GM21717 (cell line): ENCODE results near the gene GPR162.
A peak's percentile ranks its signal among the peaks of the same experiment; 100 is the strongest.

ENCODE experiments used
- ATAC-seq: cut with Tn5 transposase; IDR thresholded peaks from one replicate; pipeline ENCODE4 v1.9.1; 2021; ENCODE audit warnings: mild to moderate bottlenecking, moderate library complexity; ENCODE audit not compliant: unreplicated experiment

The GPR162 gene

DNA sequence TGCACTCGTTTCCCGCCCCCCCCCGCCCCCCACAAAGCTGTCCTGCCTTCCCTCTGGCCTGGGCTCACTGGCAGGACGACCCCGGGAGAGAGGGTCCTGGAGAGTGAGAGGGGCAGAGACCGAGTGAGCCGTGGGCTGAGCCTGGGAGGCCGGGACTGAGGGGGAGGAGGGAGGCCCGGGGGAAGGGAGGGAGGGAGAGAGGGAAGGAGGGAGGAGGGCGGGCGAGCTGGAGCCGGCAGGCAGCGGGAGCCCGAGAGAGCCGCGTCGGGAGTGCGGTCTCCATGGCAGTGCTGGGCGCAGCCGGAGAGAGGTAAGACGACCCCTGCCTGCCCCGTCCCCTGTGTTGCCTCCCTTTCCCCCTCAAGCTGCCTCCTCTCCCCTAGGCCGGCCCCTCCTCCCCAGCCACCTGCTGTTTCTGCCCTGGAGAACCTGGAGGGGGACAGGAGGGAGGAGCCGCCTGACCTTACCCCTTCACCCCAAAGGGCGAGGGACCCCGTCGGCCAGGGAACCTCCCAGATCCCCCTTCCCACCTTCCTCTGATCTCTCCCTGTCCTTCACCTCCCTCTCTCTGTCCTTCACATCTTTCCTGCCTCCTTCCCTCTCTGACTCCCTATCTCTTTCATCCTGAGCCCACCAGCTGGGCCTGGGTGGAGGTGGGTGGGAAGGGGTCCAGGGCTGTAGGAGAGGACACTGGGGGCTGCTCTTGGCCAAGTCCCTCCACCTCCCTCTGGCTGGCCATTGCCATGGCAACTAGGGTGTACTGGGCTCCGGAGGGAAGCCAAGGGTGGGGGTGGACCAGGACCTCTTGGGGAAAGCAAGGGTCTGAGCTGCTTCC is at the start of gene GPR162:
TSS of gene GPR162 (plus strand) at position 231 of the 835 bp plus-strand sequence. CDS start 2,078 bp downstream, outside the sequence.
- no peak for ATAC-seq

GRCh38 chr12:6772331-6772695 is 49.3 kb upstream of the GPR162 start, which contains the start of gene LAG3:
TSS of gene LAG3 (plus strand) at chr12:6772520. CDS start at chr12:6772853, 333 bp downstream.
- ATAC-seq = no peak

- ATAC-seq = no peak
Measured at GRCh38 chr12:6772726-6773589, 48.7 kb upstream of the GPR162 start.

DNA sequence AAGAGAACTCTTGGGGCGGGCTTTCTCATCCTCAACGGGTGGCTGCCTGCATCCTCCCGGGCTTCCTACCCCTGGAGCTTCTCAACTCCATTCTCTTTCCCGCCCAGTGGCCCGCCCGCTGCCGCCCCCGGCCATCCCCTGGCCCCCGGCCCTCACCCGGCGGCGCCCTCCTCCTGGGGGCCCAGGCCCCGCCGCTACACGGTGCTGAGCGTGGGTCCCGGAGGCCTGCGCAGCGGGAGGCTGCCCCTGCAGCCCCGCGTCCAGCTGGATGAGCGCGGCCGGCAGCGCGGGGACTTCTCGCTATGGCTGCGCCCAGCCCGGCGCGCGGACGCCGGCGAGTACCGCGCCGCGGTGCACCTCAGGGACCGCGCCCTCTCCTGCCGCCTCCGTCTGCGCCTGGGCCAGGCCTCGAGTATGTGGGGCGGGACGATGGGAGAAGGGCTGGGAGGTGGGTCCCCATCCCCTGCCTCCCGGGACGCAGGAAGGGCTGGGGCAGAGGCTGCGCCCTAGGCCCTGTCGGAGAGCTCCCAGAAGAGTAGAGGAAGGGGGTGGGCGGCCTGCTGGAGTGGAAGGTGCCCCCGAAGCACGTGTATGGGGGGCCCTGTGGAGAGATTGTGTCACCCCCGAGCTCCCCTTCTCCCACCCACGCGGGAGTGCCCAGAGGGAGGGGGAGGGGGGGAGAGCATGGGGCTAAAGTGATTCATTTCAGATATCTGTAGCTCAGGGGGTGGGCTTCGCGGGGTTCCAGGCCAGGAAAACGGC is 47.9 kb upstream of the GPR162 start:
- no peak for ATAC-seq

DNA sequence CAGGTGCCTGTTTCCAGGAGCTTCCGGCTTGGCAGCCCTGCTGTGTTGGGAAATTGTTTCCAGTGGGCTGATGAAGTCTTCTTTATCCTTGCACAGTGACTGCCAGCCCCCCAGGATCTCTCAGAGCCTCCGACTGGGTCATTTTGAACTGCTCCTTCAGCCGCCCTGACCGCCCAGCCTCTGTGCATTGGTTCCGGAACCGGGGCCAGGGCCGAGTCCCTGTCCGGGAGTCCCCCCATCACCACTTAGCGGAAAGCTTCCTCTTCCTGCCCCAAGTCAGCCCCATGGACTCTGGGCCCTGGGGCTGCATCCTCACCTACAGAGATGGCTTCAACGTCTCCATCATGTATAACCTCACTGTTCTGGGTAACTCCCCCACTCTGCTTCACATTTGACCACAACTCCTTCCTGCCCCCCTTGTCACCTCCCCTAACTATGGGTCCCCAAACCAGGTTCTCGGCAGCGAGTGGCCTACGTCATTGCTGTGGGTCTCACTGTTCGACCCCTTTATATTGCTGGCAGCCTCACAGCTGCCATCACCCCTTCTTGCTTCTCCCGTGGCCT is 47.0 kb upstream of the GPR162 start:
- ATAC-seq = no peak

GRCh38 chr12:6775185-6776174 is 46.1 kb upstream of the GPR162 start:
- ATAC-seq = no peak

- ATAC-seq = no peak
Measured at GRCh38 chr12:6777386-6777785, 44.2 kb upstream of the GPR162 start.

GRCh38 chr12:6778217-6778573 is 43.4 kb upstream of the GPR162 start:
- no peak for ATAC-seq

GRCh38 chr12:6778574-6779550 is 42.8 kb upstream of the GPR162 start:
- ATAC-seq = peak; percentile 62

DNA sequence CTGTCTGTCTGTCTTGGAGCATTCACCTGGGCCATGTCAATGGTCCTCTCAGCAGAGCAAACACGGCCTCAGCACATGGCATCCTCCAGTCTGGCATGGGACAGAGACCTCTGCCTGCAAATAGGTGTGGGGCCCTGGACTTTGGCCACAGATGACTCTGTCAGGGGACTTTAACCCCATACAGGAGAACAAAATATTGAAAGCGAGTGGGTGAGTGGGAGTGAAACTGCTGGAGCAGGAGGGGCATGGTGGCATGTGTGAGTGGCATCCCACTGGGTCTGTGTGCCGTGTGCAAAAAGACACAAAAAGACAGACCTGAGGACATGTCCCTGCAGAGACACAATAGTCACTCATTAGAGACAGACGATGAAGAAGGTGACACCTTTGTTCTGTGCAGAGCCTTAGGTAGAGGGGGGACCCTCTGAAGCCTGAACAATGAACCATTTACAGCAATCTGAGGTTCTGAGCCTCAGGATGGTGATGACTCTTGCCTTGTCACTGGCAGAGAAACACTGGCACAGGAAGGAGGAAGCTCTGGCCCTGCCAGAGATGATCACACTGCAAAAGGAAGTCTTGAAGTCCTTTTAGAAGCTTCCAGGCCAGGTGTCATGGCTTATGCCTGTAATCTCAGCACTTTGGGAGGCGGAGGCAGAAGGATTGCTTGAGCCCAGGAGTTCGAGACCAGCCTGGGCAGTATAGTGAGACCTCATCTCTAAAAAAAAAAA is 41.8 kb upstream of the GPR162 start:
- no peak for ATAC-seq

DNA sequence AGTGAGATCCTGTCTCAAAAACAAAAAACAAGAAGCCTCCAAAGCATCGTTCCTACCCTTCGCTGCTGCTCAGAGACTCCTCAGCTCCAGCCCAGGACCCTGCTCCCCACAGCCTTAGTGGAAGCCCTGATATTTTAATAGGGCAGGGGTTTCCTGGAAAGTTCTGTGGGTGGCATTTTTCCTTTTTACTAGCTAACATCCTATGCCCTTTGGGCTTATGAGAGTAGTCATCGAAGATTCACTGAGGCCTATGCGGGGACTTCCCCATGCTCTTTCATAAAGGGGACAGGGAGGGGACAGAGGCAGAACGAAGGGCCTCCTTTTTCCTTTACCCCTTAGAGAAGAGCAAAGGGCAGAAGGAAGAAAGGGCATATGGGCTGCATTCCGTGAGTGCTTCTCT is 41.0 kb upstream of the GPR162 start:
- no peak for ATAC-seq

DNA sequence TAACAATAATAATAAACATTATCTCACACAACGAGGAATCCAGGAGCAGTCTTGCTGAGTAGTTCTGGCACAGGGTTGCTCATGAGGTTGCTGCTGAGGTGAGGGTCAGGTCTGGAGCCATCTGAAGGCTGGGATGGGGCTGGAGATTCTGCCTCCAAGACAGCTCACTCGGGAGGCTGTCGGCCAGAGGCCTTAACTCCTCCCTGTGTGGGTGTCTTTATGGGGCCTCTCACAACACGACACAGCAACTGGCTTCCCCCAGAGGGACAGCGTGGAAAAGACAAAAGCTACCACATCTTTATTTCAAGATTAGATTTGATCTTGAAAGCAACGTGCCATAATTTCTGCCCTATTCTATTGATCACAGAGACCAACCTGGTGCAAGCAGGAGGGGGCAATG is 39.5 kb upstream of the GPR162 start:
- no peak for ATAC-seq

DNA sequence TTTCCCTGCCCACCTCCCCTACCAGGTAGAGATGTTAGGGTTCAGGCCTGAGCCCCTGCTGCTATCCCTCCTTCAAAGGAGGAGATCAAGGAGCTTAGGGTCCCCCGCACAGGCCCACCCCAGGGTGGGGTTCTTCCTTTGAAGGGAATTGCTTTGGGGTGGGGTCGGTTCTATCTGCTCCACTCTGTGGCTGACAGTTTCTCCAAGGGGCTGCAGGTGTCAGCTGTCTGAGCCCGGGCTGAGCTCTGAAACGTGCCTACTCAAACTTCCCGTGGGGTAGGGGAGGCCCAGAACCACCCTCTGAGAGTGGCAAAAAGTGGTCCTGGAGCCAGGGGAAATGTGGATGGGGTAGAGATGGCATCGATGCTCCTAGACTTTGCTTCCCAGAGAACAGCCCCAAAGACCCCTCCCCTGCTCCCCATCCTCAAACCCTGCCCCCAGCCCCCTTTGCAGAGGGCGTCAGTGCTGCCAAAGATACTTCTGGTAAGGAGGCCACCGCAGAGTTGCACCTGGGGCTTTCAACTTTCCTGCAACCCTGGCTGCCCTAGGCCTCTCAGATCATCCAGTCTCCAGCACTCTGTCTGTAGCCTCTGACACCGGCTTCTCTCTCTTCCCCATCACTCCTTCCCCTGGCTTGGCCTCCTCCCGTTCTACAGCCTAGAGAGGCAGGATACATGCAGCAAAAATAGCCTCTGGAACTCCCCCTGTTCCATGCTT is 38.6 kb upstream of the GPR162 start:
- ATAC-seq = no peak

GRCh38 chr12:6783828-6784227 is 37.8 kb upstream of the GPR162 start:
- ATAC-seq = no peak

- no peak for ATAC-seq
Measured at GRCh38 chr12:6784296-6784695, 37.3 kb upstream of the GPR162 start.

GRCh38 chr12:6784761-6785160 is 36.9 kb upstream of the GPR162 start:
- no peak for ATAC-seq

GRCh38 chr12:6786416-6787094 is 35.1 kb upstream of the GPR162 start:
- no peak for ATAC-seq
